ENCODE measurements around the gene GYG2.

- no peak for TF ChIP-seq CTCF (IDR thresholded peaks at IDR 0.05)
- TF ChIP-seq POLR2A (IDR thresholded peaks at IDR 0.05): no peak
- TF ChIP-seq EP300 (IDR thresholded peaks at IDR 0.05): no peak
Observed at GRCh38 chrX:2824886-2825285, 3.8 kb upstream of the GYG2 start.

All from gastroesophageal sphincter (tissue), 3 donors.